ENCODE measurements around the gene CCHCR1. TPM values are rescaled to one million over a fixed set of nuclear protein-coding genes. Genes with fewer than 3 reads are reported as not detected.

The CCHCR1 gene
- polyA plus RNA-seq, 2 of the 4 experiments (the other 2 are of a cell fraction), result 7.4 to 15.3 TPM

GRCh38 chr6:31178143-31179041 is 20.8 kb upstream of the CCHCR1 start:
- Histone ChIP-seq H3K4me1 (peaks cover 15% of the 10 kb centered on the region), H3K4me3 (no peak overlapping the region), H3K27ac (no peak overlapping the region), H3K4me2 (no peak overlapping the region; the same call in 2 of the 3 replicates), H3K9me3 (no peaks in the 10 kb centered on the region)
- FAIRE-seq, result no peak
- CTCF ChIA-PET, result no interaction called here
- ATAC-seq, result no peak; a peak in 1 of 6 replicates
- TF ChIP-seq TFCP2L1 (CRISPR knock-in tag; IDR thresholded peaks at IDR 0.05) (no peak), JUN (IDR thresholded peaks at IDR 0.05) (no peak), KDM1A (IDR thresholded peaks at IDR 0.05; ENCODE audit: low read depth) (no peak), GATA3 (IDR thresholded peaks at IDR 0.05; ENCODE audit: borderline replicate concordance) (no peak), MYC (IDR thresholded peaks at IDR 0.05; ENCODE audit: borderline replicate concordance, low read length) (no peak), E2F6 (IDR thresholded peaks at IDR 0.05; ENCODE audit: borderline replicate concordance, low read depth) (no peak), BHLHE40 (IDR thresholded peaks at IDR 0.05; ENCODE audit: low read depth, low read length) (no peak), ESRRA (IDR thresholded peaks at IDR 0.05; ENCODE audit: borderline replicate concordance, low read length) (no peak), BCL3 (IDR thresholded peaks at IDR 0.05) (no peak)
- WGBS (ENCODE audit: missing lambda C conversion rate), result 59% methylated on average over 8 of the region's 8 CpGs
- POLR2A ChIA-PET, result no interaction called here
- no peak for DNase-seq (ENCODE audit: low read depth in 1 of 2, low spot score in 1 of 2)

- ChIA-PET CTCF (interaction anchor here (1.1 to 2.1 kb wide), 3 partner anchors 16 to 191 kb away, joined by 3 to 6 read pairs (median 5); no protein-coding TSS in a partner anchor), POLR2A (no interaction called here)
- Histone ChIP-seq H3K4me3 (no peak overlapping the region), H3K4me2 (no peak overlapping the region), H3K9me3 (no peaks in the 10 kb centered on the region), H3K27ac (no peak overlapping the region), H3K4me1 (peaks cover 14% of the 10 kb centered on the region)
- DNase-seq (ENCODE audit: low read depth in 1 of 2, low spot score in 1 of 2), result no peak
- 87% methylated on average over 3 of the region's 3 CpGs for WGBS (ENCODE audit: missing lambda C conversion rate)
- TF ChIP-seq NFE2L2 (conservative IDR thresholded peaks at IDR 0.05; ENCODE audit: low read length), result no peak
- TF ChIP-seq CEBPB (IDR thresholded peaks at IDR 0.05), result no peak
- TF ChIP-seq BHLHE40 (IDR thresholded peaks at IDR 0.05; ENCODE audit: low read depth, low read length), result no peak
- TF ChIP-seq RAD21 (conservative IDR thresholded peaks at IDR 0.05 in 1 of 2, IDR thresholded peaks at IDR 0.05 in 1 of 2), result no peak
- no peak for TF ChIP-seq REST (IDR thresholded peaks at IDR 0.05)
- no peak for TF ChIP-seq KDM5A (IDR thresholded peaks at IDR 0.05)
- no peak for TF ChIP-seq KDM1A (IDR thresholded peaks at IDR 0.05; ENCODE audit: low read depth)
- TF ChIP-seq PHF8 (IDR thresholded peaks at IDR 0.05; ENCODE audit: borderline replicate concordance, low read depth), result no peak
- TF ChIP-seq SREBF2 (IDR thresholded peaks at IDR 0.05), result no peak
- no peak for TF ChIP-seq ZNF302 (CRISPR knock-in tag; IDR thresholded peaks at IDR 0.05)
- FAIRE-seq, result no peak
- ATAC-seq, result no peak
Measured at GRCh38 chr6:31175971-31176370, 18.4 kb upstream of the CCHCR1 start.
